NOMO-1 (cell line): ENCODE data around the gene PIPOX.

Experiments used
- DNase-seq, 2 experiments: peaks; one replicate each; lab custom pipeline; 2025; ENCODE audit not compliant: unreplicated experiment in 2 of 2; lab: John Stamatoyannopoulos, UW

The PIPOX gene

DNA sequence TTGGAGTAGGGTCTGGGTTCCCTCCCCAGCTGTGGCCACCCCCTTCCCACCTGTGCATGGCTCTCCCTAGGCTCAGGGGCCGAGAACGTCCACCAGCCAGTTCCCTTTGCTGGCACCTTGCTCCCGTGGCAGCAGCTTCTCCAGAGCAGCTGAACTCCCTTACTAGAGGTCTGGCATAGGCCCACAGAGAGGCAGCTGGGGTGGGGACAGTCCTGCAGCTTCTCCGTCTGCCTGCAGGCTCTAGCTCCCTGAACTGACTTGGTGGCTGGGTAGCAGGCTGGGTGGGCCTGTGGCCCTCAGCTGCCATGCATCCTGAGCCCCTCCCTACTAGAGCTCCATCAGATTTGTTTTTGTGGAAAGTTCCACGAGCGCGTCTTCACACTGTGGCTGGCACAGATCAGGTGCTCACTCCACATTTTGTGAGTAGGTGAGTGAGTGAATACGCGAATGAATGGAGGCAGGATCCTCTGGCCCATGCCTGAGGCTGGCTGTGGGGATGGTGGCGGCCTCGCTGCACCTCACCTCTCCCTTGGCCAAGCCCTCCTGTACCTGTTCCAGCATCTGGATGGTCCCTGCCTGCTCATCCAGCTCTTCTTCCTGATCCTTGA lies 51.3 kb downstream of the PIPOX start:
- DNase-seq: no peak

DNA sequence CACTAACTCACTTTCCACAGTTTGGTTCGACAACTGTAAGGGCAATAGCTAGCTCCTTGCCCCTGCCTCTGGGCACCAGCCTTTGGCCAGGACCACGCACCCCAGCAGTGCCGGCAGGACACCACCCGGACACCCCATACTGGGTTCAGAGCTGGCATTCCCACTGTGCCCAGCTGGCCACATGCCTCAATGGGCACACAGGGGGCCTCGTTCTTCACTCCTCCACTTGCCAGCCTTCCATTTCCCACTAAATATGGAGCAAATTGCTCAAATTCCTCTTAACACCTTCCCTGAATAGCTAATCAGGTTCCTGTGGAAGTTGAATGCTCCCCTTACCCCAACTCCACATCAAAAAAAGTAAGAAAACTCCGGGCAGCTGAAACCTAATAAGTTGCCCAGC lies 52.5 kb downstream of the PIPOX start:
- no peak for DNase-seq

DNA sequence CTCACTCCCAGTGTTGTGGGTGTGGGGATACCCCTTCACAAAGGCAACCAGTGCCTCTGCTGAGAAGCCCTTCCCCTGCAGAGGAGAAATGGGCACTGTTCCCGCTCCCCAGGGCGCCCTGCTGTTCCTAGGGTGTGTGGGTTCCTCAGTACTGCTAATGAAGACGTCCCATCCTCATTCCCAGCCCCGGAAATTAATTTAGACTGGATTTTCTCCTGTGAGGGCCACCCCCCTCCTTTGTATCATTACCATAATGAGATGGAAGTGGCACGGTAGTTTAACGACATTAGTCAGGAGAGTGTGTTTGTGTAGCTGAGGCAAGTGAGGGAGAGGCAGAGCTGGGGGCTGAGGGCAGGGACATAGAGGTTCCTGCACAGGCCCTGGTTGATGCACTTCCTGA lies 53.2 kb downstream of the PIPOX start:
- DNase-seq: no peak

DNA sequence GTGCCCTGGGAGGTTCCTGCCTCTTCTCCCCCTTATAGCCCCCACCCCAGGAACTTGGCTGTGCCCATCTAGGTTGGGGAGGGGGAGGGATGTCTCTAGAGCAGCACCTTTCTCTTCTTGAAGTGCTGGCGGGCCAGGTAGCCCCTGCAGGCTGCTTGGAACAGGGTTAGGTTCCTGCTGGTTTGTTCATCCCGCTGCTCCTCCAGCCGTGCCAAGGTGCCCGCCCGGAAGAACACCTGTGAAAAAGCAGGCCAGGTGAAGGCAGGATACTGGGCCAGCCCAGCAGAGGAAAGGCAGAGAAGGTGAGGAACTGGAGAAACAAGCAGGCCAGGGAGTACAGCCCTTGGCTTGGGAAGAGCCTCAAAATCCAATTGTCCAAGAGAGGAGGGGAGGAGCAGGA lies 56.6 kb downstream of the PIPOX start:
- DNase-seq: no peak

DNA sequence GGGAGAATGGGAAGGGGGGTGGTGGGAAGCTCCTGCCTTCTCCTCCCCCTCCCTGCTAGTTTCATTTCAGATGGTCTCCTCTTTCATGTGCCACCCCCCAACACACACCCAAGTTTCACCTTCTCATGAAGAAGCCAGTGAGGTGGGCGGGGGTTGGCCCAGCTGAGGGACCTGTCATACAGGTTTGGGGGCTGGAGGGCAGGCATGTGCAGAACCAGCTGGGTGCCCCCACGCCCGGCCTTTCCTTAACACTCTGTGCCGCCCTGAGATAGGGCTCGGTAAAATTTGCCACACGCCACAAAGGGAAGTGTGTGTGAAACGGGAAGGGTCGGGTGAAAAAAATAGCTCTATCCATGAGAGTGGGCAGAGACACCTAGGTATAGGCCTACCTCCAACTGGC lies 57.4 kb downstream of the PIPOX start:
- no peak for DNase-seq

- no peak for DNase-seq
Measured at GRCh38 chr17:29102046-29102445, 59.1 kb downstream of the PIPOX start.

DNA sequence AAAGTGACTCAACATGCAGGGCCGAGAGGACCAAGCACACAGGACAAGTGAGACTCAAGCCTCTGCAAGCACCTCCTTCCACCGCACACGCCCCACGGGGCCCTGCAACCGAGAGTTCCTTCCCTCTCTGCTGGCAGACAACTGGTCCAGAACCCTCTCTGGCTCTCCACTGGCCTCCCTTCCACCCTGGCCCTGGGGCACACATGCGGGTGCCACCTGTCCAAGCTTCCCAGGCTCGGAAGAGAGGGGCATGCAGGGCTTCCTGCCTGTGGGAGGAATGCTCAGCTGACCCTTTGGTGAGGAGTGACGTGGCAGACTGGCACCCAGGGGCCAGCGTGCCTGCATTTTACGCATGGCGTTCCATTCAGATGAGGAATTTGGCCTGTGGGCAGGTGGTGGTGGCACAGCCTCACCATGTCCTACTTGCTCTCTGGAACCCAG lies 59.8 kb downstream of the PIPOX start:
- DNase-seq: no peak

DNA sequence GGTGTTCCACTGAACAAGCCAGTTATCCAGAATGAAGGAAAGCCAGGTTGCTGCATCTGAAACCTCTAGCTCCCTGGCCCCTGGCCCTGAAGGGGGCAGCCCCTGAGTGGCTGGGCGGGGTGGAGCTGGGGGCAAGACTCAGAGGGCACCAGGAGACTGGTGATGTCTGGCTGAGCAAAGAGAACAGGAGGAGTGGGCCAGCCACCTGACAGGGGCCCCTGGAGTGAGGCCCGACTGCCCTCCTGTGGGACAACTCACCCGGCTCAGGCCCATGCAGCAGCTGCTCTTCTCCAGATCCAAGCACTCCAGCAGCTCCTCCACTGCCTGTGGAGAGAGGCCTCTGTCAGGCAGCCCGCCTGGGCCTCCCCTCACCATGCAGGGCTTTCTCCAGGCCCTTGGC lies 60.4 kb downstream of the PIPOX start:
- DNase-seq: no peak
